Measurements from ENCODE around the gene SAMSN1.

GRCh38 chr21:14557413-14557812 is 11.3 kb upstream of the SAMSN1 start:
- TF ChIP-seq, protein P1, sequence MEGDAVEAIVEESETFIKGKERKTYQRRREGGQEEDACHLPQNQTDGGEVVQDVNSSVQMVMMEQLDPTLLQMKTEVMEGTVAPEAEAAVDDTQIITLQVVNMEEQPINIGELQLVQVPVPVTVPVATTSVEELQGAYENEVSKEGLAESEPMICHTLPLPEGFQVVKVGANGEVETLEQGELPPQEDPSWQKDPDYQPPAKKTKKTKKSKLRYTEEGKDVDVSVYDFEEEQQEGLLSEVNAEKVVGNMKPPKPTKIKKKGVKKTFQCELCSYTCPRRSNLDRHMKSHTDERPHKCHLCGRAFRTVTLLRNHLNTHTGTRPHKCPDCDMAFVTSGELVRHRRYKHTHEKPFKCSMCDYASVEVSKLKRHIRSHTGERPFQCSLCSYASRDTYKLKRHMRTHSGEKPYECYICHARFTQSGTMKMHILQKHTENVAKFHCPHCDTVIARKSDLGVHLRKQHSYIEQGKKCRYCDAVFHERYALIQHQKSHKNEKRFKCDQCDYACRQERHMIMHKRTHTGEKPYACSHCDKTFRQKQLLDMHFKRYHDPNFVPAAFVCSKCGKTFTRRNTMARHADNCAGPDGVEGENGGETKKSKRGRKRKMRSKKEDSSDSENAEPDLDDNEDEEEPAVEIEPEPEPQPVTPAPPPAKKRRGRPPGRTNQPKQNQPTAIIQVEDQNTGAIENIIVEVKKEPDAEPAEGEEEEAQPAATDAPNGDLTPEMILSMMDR (IDR thresholded peaks at IDR 0.05 in 2 of 3, conservative IDR thresholded peaks at IDR 0.05 in 1 of 3; ENCODE audit: insufficient read depth in 2 of 3, low read depth in 1 of 3, low read length in 3 of 3), result no peak
- TF ChIP-seq ZNF24 (IDR thresholded peaks at IDR 0.05) (no peak), SMAD3 (CRISPR knock-in tag; conservative IDR thresholded peaks at IDR 0.05) (no peak), KAT7 (CRISPR knock-in tag; IDR thresholded peaks at IDR 0.05; ENCODE audit: borderline replicate concordance) (no peak), TAF1 (IDR thresholded peaks at IDR 0.05; ENCODE audit: control insufficient read depth, extremely low read depth, insufficient read depth, low read length, severe bottlenecking) (no peak), MAFK (IDR thresholded peaks at IDR 0.05; ENCODE audit: low read length) (no peak), SP1 (CRISPR knock-in tag; IDR thresholded peaks at IDR 0.05) (no peak), KLF13 (tag; IDR thresholded peaks at IDR 0.05; ENCODE audit: borderline replicate concordance, low read depth) (no peak)
- TF ChIP-seq, protein P2, sequence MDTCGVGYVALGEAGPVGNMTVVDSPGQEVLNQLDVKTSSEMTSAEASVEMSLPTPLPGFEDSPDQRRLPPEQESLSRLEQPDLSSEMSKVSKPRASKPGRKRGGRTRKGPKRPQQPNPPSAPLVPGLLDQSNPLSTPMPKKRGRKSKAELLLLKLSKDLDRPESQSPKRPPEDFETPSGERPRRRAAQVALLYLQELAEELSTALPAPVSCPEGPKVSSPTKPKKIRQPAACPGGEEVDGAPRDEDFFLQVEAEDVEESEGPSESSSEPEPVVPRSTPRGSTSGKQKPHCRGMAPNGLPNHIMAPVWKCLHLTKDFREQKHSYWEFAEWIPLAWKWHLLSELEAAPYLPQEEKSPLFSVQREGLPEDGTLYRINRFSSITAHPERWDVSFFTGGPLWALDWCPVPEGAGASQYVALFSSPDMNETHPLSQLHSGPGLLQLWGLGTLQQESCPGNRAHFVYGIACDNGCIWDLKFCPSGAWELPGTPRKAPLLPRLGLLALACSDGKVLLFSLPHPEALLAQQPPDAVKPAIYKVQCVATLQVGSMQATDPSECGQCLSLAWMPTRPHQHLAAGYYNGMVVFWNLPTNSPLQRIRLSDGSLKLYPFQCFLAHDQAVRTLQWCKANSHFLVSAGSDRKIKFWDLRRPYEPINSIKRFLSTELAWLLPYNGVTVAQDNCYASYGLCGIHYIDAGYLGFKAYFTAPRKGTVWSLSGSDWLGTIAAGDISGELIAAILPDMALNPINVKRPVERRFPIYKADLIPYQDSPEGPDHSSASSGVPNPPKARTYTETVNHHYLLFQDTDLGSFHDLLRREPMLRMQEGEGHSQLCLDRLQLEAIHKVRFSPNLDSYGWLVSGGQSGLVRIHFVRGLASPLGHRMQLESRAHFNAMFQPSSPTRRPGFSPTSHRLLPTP (IDR thresholded peaks at IDR 0.05; ENCODE audit: borderline replicate concordance, extremely low read depth, insufficient read length), result no peak
- TF ChIP-seq, protein P3, sequence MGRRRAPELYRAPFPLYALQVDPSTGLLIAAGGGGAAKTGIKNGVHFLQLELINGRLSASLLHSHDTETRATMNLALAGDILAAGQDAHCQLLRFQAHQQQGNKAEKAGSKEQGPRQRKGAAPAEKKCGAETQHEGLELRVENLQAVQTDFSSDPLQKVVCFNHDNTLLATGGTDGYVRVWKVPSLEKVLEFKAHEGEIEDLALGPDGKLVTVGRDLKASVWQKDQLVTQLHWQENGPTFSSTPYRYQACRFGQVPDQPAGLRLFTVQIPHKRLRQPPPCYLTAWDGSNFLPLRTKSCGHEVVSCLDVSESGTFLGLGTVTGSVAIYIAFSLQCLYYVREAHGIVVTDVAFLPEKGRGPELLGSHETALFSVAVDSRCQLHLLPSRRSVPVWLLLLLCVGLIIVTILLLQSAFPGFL (CRISPR knock-in tag; IDR thresholded peaks at IDR 0.05), result no peak

Measured in K562 (cell line).